PC-9 (cell line): Measurements from ENCODE around the gene GNG7. TPM values are rescaled to one million over a fixed set of nuclear protein-coding genes. Genes with fewer than 3 reads are reported as not detected.
A peak's percentile ranks its signal among the peaks of the same experiment; 100 is the strongest.

Experiments used
- BruUV-seq: library from RNA; stranded (reverse); fragments of 400-500 nt; replicated peaks from 2 replicates; lab custom pipeline; 2021; lab: Mats Ljungman, UMichigan
- CTCF ChIA-PET: fragments of 300-600 bp; sonication (Branson Sonifier 250); formaldehyde crosslinking; loops from one replicate; lab custom pipeline; 2022; ENCODE audit warnings: antibody characterized with exemption; lab: Charles Lee
- POLR2A ChIA-PET: fragments of 300-600 bp; sonication (Branson Sonifier 250); formaldehyde crosslinking; loops from one replicate; lab custom pipeline; 2022; ENCODE audit warnings: antibody characterized with exemption; ENCODE audit not compliant: unreplicated experiment; lab: Charles Lee
- DNase-seq, 2 experiments: peaks; one replicate each; pipeline versions ENCODE4 v3.0.0 to v3.0.0-alpha.2; 2015 to 2022; ENCODE audit warnings: mixed read lengths in 1 of 2
- H2AFZ ChIP-seq: fragments of 200-600 bp; sonication (generic); 2 replicates; pipeline ENCODE4 v1.8.1; 2017; ENCODE audit warnings: antibody characterized with exemption
- H3F3A ChIP-seq: fragments of 200-600 bp; sonication (generic); 2 replicates; pipeline ENCODE4 v1.8.1; 2017; ENCODE audit warnings: antibody characterized with exemption, mild to moderate bottlenecking, low read depth; ENCODE audit not compliant: insufficient read depth
- H3K27ac ChIP-seq: fragments of 200-600 bp; sonication (generic); 2 replicates; pipeline ENCODE4 v1.6.1; 2016; ENCODE audit warnings: mixed run types
- H3K27me3 ChIP-seq: fragments of 200-600 bp; sonication (generic); 2 replicates; pipeline ENCODE4 v1.6.1; 2016; ENCODE audit warnings: low read depth, mixed run types; ENCODE audit not compliant: insufficient read depth
- H3K36me3 ChIP-seq: fragments of 200-600 bp; sonication (generic); 2 replicates; pipeline ENCODE4 v1.6.1; 2016; ENCODE audit warnings: low read depth, mixed run types
- H3K4me1 ChIP-seq: fragments of 200-600 bp; sonication (generic); replicated peaks from 2 replicates; pipeline ENCODE4 v1.6.1; 2016; ENCODE audit warnings: mixed run types; ENCODE audit not compliant: insufficient read depth
- H3K4me2 ChIP-seq: fragments of 200-600 bp; sonication (generic); 2 replicates; pipeline ENCODE4 v1.6.1; 2017; ENCODE audit warnings: mixed run types
- H3K4me3 ChIP-seq: fragments of 200-600 bp; sonication (generic); 2 replicates; pipeline ENCODE4 v1.6.1; 2016; ENCODE audit warnings: mixed run types
- H3K79me2 ChIP-seq: fragments of 200-600 bp; sonication (generic); 2 replicates; pipeline ENCODE4 v1.6.1; 2017; ENCODE audit warnings: low read depth, mixed run types
- H3K9me2 ChIP-seq: fragments of 200-600 bp; sonication (generic); 2 replicates; pipeline ENCODE4 v1.8.1; 2017; ENCODE audit warnings: mild to moderate bottlenecking; ENCODE audit not compliant: insufficient read depth
- H3K9me3 ChIP-seq: fragments of 200-600 bp; sonication (generic); 2 replicates; pipeline ENCODE4 v1.8.1; 2016; ENCODE audit warnings: low read depth; ENCODE audit not compliant: insufficient read depth
- H4K20me1 ChIP-seq: fragments of 200-600 bp; sonication (generic); 2 replicates; pipeline ENCODE4 v1.8.1; 2017; ENCODE audit not compliant: insufficient read depth
- EZH2 ChIP-seq: fragments of 200-600 bp; sonication (generic); IDR thresholded peaks from 2 replicates; pipeline ENCODE4 v1.8.0; 2017; ENCODE audit warnings: antibody characterized with exemption, low read depth
- intact Hi-C: fragments of 100-400 bp; cut with micrococcal nuclease; formaldehyde crosslinking; loops from one replicate; pipeline ENCODE4 v1.10.0; 2022; ENCODE audit not compliant: unreplicated experiment
- microRNA-seq: library from miRNA; unstranded; fragments of <30 nt; microRNA quantifications from one replicate; pipeline ENCODE4 v1.2.0, GENCODE V29; 2021; ENCODE audit warnings: borderline number of aligned reads, borderline replicate concordance
- total RNA-seq: library from RNA; stranded (reverse); gene quantifications from 2 replicates; pipeline ENCODE4 v1.2.3, GENCODE V29; 2021
- TF ChIP-seq, protein P1 (sequence below): fragments of 200-600 bp; sonication (generic); conservative IDR thresholded peaks from 2 replicates; pipeline ENCODE4 v1.6.1; 2017; ENCODE audit warnings: mixed run types, antibody characterized with exemption, mild to moderate bottlenecking, moderate library complexity

GNG7 gene
- total RNA-seq, 1 experiment from 2014 or later: 2.8 TPM

DNA sequence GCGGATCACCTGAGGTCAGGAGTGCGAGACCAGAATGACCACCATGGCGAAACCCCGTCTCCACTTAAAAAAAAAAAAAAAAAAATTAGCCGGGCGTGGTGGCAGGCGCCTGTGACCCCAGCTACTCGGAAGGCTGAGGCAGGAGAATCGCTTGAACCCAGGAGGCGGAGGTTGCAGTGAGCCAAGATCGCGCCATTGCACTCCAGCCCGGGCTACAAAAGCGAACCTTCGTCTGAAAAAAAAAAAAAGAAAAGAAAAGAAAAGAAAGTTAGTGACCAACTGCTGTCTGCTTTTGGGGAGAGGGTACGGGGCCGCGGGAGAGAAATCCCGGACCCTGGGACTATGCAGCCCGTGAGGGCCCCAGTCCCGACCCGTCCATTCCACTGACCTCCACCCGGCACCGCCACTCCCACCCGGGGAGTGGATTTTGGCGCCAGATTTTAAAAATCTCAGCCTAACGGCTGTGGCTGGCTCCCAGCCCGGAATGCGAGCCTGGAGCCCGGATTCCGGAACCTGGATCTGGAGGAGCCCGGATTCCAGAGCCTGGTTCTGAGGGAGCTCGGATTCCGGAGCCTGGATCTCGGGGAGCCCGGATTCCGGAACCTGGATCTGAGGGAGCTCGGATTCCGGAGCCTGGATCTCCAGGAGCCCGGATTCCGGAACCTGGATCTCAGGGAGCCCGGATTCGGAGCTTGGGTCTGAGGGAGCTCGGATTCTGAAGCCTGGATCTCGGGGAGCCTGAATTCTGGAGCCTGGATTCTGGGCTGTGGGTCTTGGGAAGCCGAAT, 239.7 kb downstream of the GNG7 start:
- ChIA-PET POLR2A (interaction anchor here (0.9 kb wide), 1 partner anchor 133 kb away, joined by 20 read pairs; no protein-coding TSS in a partner anchor), CTCF (interaction anchor here (0.6 kb wide), 1 partner anchor 558 kb away, joined by 3 read pairs; no protein-coding TSS in a partner anchor)
- no peaks in the 10 kb centered on the region for H3K36me3 ChIP-seq
- H3K79me2 ChIP-seq: no peaks in the 10 kb centered on the region
- H3K4me2 ChIP-seq: peak overlapping the region; percentile 73
- no peaks in the 10 kb centered on the region for H3K9me2 ChIP-seq
- DNase-seq: peak; percentile 57 to 59
- no peaks in the 10 kb centered on the region for H3K27me3 ChIP-seq
- no peak overlapping the region for H3K27ac ChIP-seq
- peaks cover 8% of the 10 kb centered on the region; the same call in 1 of the 2 replicates for H3F3A ChIP-seq
- BruUV-seq: TSS peak; percentile 93
- no peaks in the 10 kb centered on the region; the same call in 1 of the 2 replicates for H3K4me1 ChIP-seq
- H3K9me3 ChIP-seq: no peaks in the 10 kb centered on the region
- intact Hi-C loops: loop anchor here (10.0 kb wide), 1 partner anchor 228 kb away; the partner anchor contains the start of genes PLEKHJ1 and SF3A2
- TF ChIP-seq EZH2: no peak
- TF ChIP-seq, protein P1, sequence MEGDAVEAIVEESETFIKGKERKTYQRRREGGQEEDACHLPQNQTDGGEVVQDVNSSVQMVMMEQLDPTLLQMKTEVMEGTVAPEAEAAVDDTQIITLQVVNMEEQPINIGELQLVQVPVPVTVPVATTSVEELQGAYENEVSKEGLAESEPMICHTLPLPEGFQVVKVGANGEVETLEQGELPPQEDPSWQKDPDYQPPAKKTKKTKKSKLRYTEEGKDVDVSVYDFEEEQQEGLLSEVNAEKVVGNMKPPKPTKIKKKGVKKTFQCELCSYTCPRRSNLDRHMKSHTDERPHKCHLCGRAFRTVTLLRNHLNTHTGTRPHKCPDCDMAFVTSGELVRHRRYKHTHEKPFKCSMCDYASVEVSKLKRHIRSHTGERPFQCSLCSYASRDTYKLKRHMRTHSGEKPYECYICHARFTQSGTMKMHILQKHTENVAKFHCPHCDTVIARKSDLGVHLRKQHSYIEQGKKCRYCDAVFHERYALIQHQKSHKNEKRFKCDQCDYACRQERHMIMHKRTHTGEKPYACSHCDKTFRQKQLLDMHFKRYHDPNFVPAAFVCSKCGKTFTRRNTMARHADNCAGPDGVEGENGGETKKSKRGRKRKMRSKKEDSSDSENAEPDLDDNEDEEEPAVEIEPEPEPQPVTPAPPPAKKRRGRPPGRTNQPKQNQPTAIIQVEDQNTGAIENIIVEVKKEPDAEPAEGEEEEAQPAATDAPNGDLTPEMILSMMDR: no peak
- no peaks in the 10 kb centered on the region for H4K20me1 ChIP-seq
- H2AFZ ChIP-seq: 0 out of 2 replicates have a peak overlapping the region, but pooled peaks have one; percentile 75
- H3K4me3 ChIP-seq: peak overlapping the region; percentile 61; the same call in 1 of the 2 replicates

DNA sequence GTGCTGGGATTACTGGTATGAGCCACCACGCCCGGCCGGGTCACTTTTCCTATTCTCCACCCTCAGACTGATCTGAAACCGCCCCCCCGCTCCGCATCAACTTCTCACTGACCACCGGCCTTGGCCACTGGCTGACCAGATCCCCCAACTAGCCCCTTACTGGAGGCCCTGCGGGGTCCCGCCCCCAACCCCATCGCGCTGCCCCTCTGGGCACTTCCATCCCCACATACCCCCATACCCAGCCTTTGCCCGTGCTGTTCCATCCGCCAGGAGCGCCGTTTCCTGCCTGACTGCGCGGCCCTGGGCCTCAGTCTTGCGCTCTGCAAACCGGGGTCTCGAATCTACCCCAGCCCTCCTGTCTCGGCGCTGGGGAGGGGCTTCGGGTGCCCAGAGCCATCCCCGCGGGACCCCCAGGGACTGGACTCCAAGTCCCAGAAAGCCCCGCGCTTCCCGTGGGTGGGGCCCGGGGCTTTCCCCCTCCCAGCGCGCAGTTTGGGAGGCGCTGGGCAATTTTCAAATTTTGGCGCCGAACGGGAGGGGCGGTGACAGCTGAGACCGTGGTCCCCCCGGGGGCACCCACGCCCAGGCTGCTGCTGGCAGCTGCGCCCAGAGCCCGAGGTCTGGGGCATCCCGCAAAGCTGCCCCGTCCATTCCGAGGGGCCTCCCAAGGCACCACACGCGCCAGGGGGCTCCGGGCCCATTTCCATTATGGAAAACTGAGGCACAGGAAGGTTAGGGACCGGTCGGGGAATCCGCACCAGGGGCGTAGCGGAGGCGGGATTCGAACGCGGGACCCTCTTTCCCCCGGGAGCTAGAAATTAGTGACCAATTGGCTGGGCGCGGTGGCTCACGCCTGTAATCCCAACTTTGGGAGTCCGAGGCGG, 240.5 kb downstream of the GNG7 start:
- no TSS peak for BruUV-seq

More for the DNA sequence above, 240.5 kb downstream of the GNG7 start:
- peak overlapping the region; percentile 73 for H3K4me2 ChIP-seq
- no peaks in the 10 kb centered on the region for H3K9me3 ChIP-seq
- H3K36me3 ChIP-seq: no peaks in the 10 kb centered on the region
- intact Hi-C loops: loop anchor here (10.0 kb wide), 1 partner anchor 227 kb away; the partner anchor contains the start of genes PLEKHJ1 and SF3A2
- H3K9me2 ChIP-seq: no peaks in the 10 kb centered on the region
- peak in 1 of 2 experiments; percentile 60 for DNase-seq
- H3K27me3 ChIP-seq: no peaks in the 10 kb centered on the region
- H3K4me1 ChIP-seq: no peaks in the 10 kb centered on the region; the same call in 1 of the 2 replicates
- H3F3A ChIP-seq: peaks cover 14% of the 10 kb centered on the region
- H3K4me3 ChIP-seq: peak overlapping the region; percentile 61
- no peaks in the 10 kb centered on the region for H3K79me2 ChIP-seq
- no peak overlapping the region for H3K27ac ChIP-seq
- ChIA-PET POLR2A (interaction anchor here (0.6 to 0.9 kb wide), 2 partner anchors 14 to 134 kb away, joined by 3 to 20 read pairs; partner anchors contain the start of gene GADD45B), CTCF (interaction anchor here (0.6 to 0.7 kb wide), 2 partner anchors 155 to 557 kb away, joined by 3 to 4 read pairs; no protein-coding TSS in a partner anchor)
- H4K20me1 ChIP-seq: no peaks in the 10 kb centered on the region
- H2AFZ ChIP-seq: peak overlapping the region; percentile 75
- TF ChIP-seq EZH2: no peak
- TF ChIP-seq, protein P1: no peak

Small RNA genes lying within 50 kb of the gene (microRNA-seq; reads per million reads assigned to microRNA genes)
- not detected for gene MIR7850

Other genes with a start within 250 kb of the GNG7 start
- 109 and 114 TPM in 2 replicates for gene LMNB2, start 245.7 kb downstream of the GNG7 start, total RNA-seq
- gene GADD45B, start 226.6 kb downstream of the GNG7 start, total RNA-seq: 24.7 and 35.5 TPM in 2 replicates
- 0.57 and 1.0 TPM in 2 replicates for gene DIRAS1, start 18.7 kb upstream of the GNG7 start, total RNA-seq
- gene SLC39A3, start 37.3 kb upstream of the GNG7 start, total RNA-seq: 21.6 and 25.3 TPM in 2 replicates
- gene SGTA, start 80.6 kb upstream of the GNG7 start, total RNA-seq: 35.1 and 40.7 TPM in 2 replicates
- gene THOP1, start 82.8 kb upstream of the GNG7 start, total RNA-seq: 83.2 and 85.8 TPM in 2 replicates
- gene ZNF554, start 117.2 kb upstream of the GNG7 start, total RNA-seq: 3.3 and 5.6 TPM in 2 replicates
- gene ZNF555, start 138.8 kb upstream of the GNG7 start, total RNA-seq: 1.2 and 2.2 TPM in 2 replicates
- gene ZNF556, start 164.6 kb upstream of the GNG7 start, total RNA-seq: not detected in 2 replicates
- 2.6 TPM in 2 replicates for gene ZNF57, start 198.2 kb upstream of the GNG7 start, total RNA-seq
- 2.1 and 2.5 TPM in 2 replicates for gene ZNF77, start 242.3 kb upstream of the GNG7 start, total RNA-seq